SK-N-SH (cell line): ENCODE results near the gene AQP9. TPM values are rescaled to one million over a fixed set of nuclear protein-coding genes. Genes with fewer than 3 reads are reported as not detected.

Experiments
- CTCF ChIA-PET: fragments of 300-600, 350-600 bp; formaldehyde crosslinking; extraction: SDS; loops from one replicate; lab custom pipeline; 2021; lab: Yijun Ruan, JAX
- POLR2A ChIA-PET: fragments of 350-600 bp; sonication (Branson Sonifier 250); formaldehyde crosslinking; extraction: SDS; loops from one replicate; lab custom pipeline; 2020; ENCODE audit warnings: antibody characterized with exemption, inconsistent platforms; lab: Yijun Ruan, JAX
- DNase-seq: peaks from one replicate; pipeline ENCODE4 v3.0.0; 2012
- H2AFZ ChIP-seq: fragments of 200-600 bp; sonication (generic); 2 replicates; pipeline ENCODE4 v1.8.1; 2016; ENCODE audit warnings: antibody characterized with exemption, mild to moderate bottlenecking, low read depth
- H3F3A ChIP-seq: fragments of 200-600 bp; sonication (generic); replicated peaks from 2 replicates; pipeline ENCODE3; 2016; ENCODE audit warnings: antibody characterized with exemption, mild to moderate bottlenecking; ENCODE audit not compliant: insufficient read depth
- H3K27ac ChIP-seq, 2 experiments: fragments of 200-500 bp in 1 of 2; fragments of 200-600 bp in 1 of 2; sonication (Bioruptor generic) in 1 of 2; sonication (generic), shearing (Covaris generic) in 1 of 2; 2 replicates each; pipeline versions ENCODE4 v1.5.1 to v1.6.1; 2014 to 2016; ENCODE audit warnings: low read depth in 2 of 2, inconsistent platforms in 1 of 2, low read length in 1 of 2, mild to moderate bottlenecking in 1 of 2, mixed read lengths in 1 of 2
- H3K27me3 ChIP-seq: fragments of 200-600 bp; sonication (generic), shearing (Covaris generic); 2 replicates; pipeline ENCODE4 v1.6.1; 2016; ENCODE audit warnings: mixed run types; ENCODE audit not compliant: insufficient read depth
- H3K36me3 ChIP-seq, 2 experiments: fragments of 200-500 bp in 1 of 2; fragments of 200-600 bp in 1 of 2; sonication (Bioruptor generic) in 1 of 2; sonication (generic) in 1 of 2; replicated peaks in 1 of 2; 2 replicates each; pipeline versions ENCODE3 to v1.5.1; 2014 to 2016; ENCODE audit warnings: low read length in 1 of 2, mild to moderate bottlenecking in 1 of 2; ENCODE audit not compliant: insufficient read depth in 2 of 2, control insufficient read depth in 1 of 2
- H3K4me1 ChIP-seq, 2 experiments: fragments of 200-500 bp in 1 of 2; fragments of 200-600 bp in 1 of 2; sonication (Bioruptor generic) in 1 of 2; sonication (generic), shearing (Covaris generic) in 1 of 2; 2 replicates each; pipeline versions ENCODE4 v1.5.1 to v1.6.1; 2014 to 2016; ENCODE audit warnings: low read depth in 1 of 2, low read length in 1 of 2, mixed run types in 1 of 2; ENCODE audit not compliant: insufficient read depth in 2 of 2, control insufficient read depth in 1 of 2
- H3K4me2 ChIP-seq: fragments of 200-600 bp; sonication (generic), shearing (Covaris generic); 2 replicates; pipeline ENCODE4 v1.6.1; 2017; ENCODE audit warnings: mixed run types
- H3K4me3 ChIP-seq, 2 experiments: fragments of 200-500 bp in 1 of 2; fragments of 200-600 bp in 1 of 2; sonication (Bioruptor generic) in 1 of 2; sonication (generic), shearing (Covaris generic) in 1 of 2; 2 replicates each; pipeline versions ENCODE4 v1.5.1 to v1.8.1; 2014 to 2016; ENCODE audit warnings: low read depth in 2 of 2, inconsistent platforms in 1 of 2, low read length in 1 of 2, mild to moderate bottlenecking in 1 of 2, mixed read lengths in 1 of 2, moderate library complexity in 1 of 2
- H3K79me2 ChIP-seq: fragments of 200-600 bp; sonication (generic); 2 replicates; pipeline ENCODE4 v1.8.1; 2017; ENCODE audit warnings: mild to moderate bottlenecking; ENCODE audit not compliant: insufficient read depth
- H3K9ac ChIP-seq: fragments of 200-600 bp; sonication (generic); 2 replicates; pipeline ENCODE4 v1.6.1; 2017; ENCODE audit warnings: mixed run types
- H3K9me2 ChIP-seq: fragments of 200-600 bp; sonication (generic); 2 replicates; pipeline ENCODE4 v1.6.1; 2017; ENCODE audit warnings: mixed run types
- H3K9me3 ChIP-seq: fragments of 200-600 bp; sonication (generic); 2 replicates; pipeline ENCODE4 v1.6.1; 2017; ENCODE audit warnings: mixed run types, mild to moderate bottlenecking, moderate library complexity
- H4K20me1 ChIP-seq: fragments of 200-600 bp; sonication (generic); 2 replicates; pipeline ENCODE4 v1.6.1; 2017; ENCODE audit warnings: mild to moderate bottlenecking, mixed run types; ENCODE audit not compliant: insufficient read depth
- FOSL2 ChIP-seq: IDR thresholded peaks from 2 replicates; pipeline ENCODE4 v1.4.0; 2012; ENCODE audit warnings: low read depth, mild to moderate bottlenecking, moderate library complexity, borderline replicate concordance
- JUND ChIP-seq: IDR thresholded peaks from 2 replicates; pipeline ENCODE4 v1.4.0; 2012
- NRF1 ChIP-seq: IDR thresholded peaks from 2 replicates; pipeline ENCODE4 v1.6.1; 2012; ENCODE audit warnings: low read depth, mild to moderate bottlenecking, low read length
- POLR2AphosphoS5 ChIP-seq: IDR thresholded peaks from 2 replicates; pipeline ENCODE4 v1.6.1; 2012; ENCODE audit warnings: low read depth, low read length
- RXRA ChIP-seq: IDR thresholded peaks from 2 replicates; pipeline ENCODE4 v1.4.0; 2012; ENCODE audit warnings: low read depth, mild to moderate bottlenecking, borderline replicate concordance
- WGBS: methylation state at CpG from one replicate; pipeline ENCODE4 v1.1.6; 2017; ENCODE audit warnings: low lambda C conversion rate; 5-methylcytosine and 5-hydroxymethylcytosine counted together
- polyA plus RNA-seq, 3 experiments: library from polyadenylated mRNA; depleted of rRNA; stranded (reverse); fragments of >200 nt; gene quantifications; 2 replicates each; pipeline ENCODE4 v1.2.3, GENCODE V29; 2012
- TF ChIP-seq, protein P1 (sequence below): IDR thresholded peaks from 2 replicates; pipeline ENCODE4 v1.4.0; 2012; ENCODE audit warnings: low read depth, borderline replicate concordance
- TF ChIP-seq, protein P2 (sequence below): fragments of 200-600 bp; sonication (generic); IDR thresholded peaks from 2 replicates; pipeline ENCODE4 v1.6.1; 2017; ENCODE audit warnings: antibody characterized with exemption, mild to moderate bottlenecking, moderate library complexity

AQP9 gene
- polyA plus RNA-seq, 1 of the 3 experiments (the other 2 are of a cell fraction), result not detected

DNA sequence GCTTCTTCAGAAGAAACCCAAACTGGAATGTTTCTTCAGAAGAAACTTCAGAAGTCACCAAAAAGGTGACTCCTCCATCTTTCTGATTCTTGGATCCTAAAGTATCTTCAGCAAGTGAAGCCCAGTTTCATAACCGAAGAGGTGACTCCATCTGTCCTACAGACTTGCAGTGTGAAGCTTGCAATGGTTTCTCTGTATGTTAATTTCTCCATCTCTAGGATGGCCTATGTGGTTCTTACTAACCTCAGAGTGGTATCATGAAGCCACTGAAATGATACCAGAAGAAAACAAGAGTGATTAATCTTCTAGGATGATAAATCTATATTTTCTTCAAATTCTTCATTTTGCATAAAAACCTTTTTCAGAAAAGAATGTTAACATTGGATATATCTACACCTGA is 495 bp upstream of the AQP9 start:
- H3K4me3 ChIP-seq, result no peak overlapping the region
- POLR2A ChIA-PET, result no interaction called here
- H3K79me2 ChIP-seq, result no peaks in the 10 kb centered on the region
- H3F3A ChIP-seq, result no peaks in the 10 kb centered on the region
- no peak overlapping the region for H2AFZ ChIP-seq
- H3K27me3 ChIP-seq, result 0 out of 2 replicates have a peak, but pooled peaks cover 10% of the 10 kb centered on the region
- no peaks in the 10 kb centered on the region for H3K9me3 ChIP-seq
- H3K27ac ChIP-seq, result no peak overlapping the region
- H3K4me1 ChIP-seq, result no peaks in the 10 kb centered on the region
- H3K36me3 ChIP-seq, result no peaks in the 10 kb centered on the region
- H4K20me1 ChIP-seq, result no peaks in the 10 kb centered on the region
- CTCF ChIA-PET, result no interaction called here
- no peaks in the 10 kb centered on the region for H3K9me2 ChIP-seq
- H3K4me2 ChIP-seq, result no peak overlapping the region
- no peak for TF ChIP-seq RXRA
- TF ChIP-seq, protein P1, sequence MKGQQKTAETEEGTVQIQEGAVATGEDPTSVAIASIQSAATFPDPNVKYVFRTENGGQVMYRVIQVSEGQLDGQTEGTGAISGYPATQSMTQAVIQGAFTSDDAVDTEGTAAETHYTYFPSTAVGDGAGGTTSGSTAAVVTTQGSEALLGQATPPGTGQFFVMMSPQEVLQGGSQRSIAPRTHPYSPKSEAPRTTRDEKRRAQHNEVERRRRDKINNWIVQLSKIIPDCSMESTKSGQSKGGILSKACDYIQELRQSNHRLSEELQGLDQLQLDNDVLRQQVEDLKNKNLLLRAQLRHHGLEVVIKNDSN, result no peak
- no peak for TF ChIP-seq POLR2AphosphoS5
- DNase-seq, result no peak
- 26% methylated on average over 1 of the region's 1 CpG for WGBS
- no peak overlapping the region for H3K9ac ChIP-seq

DNA sequence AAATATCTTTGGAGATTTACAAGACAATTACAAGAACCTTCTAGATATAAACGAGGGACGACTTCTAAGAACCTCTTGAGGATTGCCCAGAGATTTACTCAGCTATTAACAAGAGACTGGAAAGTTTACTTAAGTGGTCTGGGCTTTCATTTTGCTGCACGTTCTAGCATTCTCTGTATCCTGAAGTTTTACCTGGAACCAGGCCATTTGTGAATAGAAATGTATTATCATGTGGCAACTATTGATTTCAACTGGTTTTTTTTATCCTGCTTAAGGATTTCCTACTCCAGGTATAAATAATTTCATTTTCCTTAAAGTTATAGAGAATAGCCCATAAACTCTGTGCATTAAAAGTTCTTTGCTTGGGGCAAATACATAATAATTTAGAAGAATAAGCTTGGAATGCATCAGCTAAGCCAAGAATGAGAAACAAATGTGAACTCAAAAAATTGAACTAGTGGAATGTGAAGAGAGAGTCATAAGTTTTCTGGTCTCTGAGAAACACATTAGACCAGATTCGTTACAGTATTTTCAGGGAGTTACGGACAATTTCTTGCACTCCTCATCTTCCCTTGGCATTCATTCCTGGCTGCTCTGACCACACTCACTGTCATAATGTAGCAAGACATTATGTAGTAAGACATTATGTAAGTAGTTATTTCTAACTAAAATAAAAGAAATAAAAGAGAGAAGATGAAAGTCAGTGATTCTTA is 1.3 kb downstream of the AQP9 start:
- no peak overlapping the region for H3K4me2 ChIP-seq
- no peak overlapping the region for H2AFZ ChIP-seq
- POLR2A ChIA-PET, result no interaction called here
- H3K4me1 ChIP-seq, result no peaks in the 10 kb centered on the region
- 0 out of 2 replicates have a peak, but pooled peaks cover 10% of the 10 kb centered on the region for H3K27me3 ChIP-seq
- no peaks in the 10 kb centered on the region for H3K9me3 ChIP-seq
- no peaks in the 10 kb centered on the region for H3K79me2 ChIP-seq
- H3F3A ChIP-seq, result no peaks in the 10 kb centered on the region
- no peaks in the 10 kb centered on the region for H3K36me3 ChIP-seq
- no peaks in the 10 kb centered on the region for H4K20me1 ChIP-seq
- 58% methylated on average over 5 of the region's 5 CpGs for WGBS
- CTCF ChIA-PET, result interaction anchor here (1.6 kb wide), 1 partner anchor 389 kb away, joined by 3 read pairs; no protein-coding TSS in a partner anchor
- TF ChIP-seq POLR2AphosphoS5 (no peak), FOSL2 (no peak), NRF1 (no peak), JUND (no peak)
- TF ChIP-seq, protein P2, sequence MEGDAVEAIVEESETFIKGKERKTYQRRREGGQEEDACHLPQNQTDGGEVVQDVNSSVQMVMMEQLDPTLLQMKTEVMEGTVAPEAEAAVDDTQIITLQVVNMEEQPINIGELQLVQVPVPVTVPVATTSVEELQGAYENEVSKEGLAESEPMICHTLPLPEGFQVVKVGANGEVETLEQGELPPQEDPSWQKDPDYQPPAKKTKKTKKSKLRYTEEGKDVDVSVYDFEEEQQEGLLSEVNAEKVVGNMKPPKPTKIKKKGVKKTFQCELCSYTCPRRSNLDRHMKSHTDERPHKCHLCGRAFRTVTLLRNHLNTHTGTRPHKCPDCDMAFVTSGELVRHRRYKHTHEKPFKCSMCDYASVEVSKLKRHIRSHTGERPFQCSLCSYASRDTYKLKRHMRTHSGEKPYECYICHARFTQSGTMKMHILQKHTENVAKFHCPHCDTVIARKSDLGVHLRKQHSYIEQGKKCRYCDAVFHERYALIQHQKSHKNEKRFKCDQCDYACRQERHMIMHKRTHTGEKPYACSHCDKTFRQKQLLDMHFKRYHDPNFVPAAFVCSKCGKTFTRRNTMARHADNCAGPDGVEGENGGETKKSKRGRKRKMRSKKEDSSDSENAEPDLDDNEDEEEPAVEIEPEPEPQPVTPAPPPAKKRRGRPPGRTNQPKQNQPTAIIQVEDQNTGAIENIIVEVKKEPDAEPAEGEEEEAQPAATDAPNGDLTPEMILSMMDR, result no peak
- H3K27ac ChIP-seq, result no peak overlapping the region
- no peaks in the 10 kb centered on the region for H3K9me2 ChIP-seq
- no peak for DNase-seq
- no peak overlapping the region for H3K9ac ChIP-seq
- no peak overlapping the region for H3K4me3 ChIP-seq
